GM12878 (cell line): ENCODE data around the gene CACNA1G. TPM values are rescaled to one million over a fixed set of nuclear protein-coding genes. Genes with fewer than 3 reads are reported as not detected.

Experiments
- EGR1 ChIP-seq, 2 experiments: IDR thresholded peaks; 1 replicate in 1 of 2; 2 replicates in 1 of 2; pipeline ENCODE4 v1.6.1; 2011 to 2012; ENCODE audit warnings: low read depth in 2 of 2, low read length in 2 of 2, borderline replicate concordance in 1 of 2, mild to moderate bottlenecking in 1 of 2, moderate library complexity in 1 of 2
- IKZF2 ChIP-seq, 2 experiments: fragments of 450-650 bp; IDR thresholded peaks; 2 replicates each; pipeline ENCODE4 v1.6.1; 2017; ENCODE audit warnings: mild to moderate bottlenecking in 2 of 2, moderate library complexity in 2 of 2
- NFYB ChIP-seq: IDR thresholded peaks from 2 replicates; pipeline ENCODE4 v1.6.1; 2011; ENCODE audit warnings: low read depth, mild to moderate bottlenecking, low read length, improper control_type of control experiment, moderate library complexity; ENCODE audit not compliant: insufficient read depth
- PML ChIP-seq: IDR thresholded peaks from 2 replicates; pipeline ENCODE4 v1.6.1; 2012; ENCODE audit warnings: low read length, inconsistent platforms
- ZBTB4 ChIP-seq: fragments of 450-650 bp; formaldehyde crosslinking; IDR thresholded peaks from 2 replicates; pipeline ENCODE4 v1.4.0; 2022; ENCODE audit warnings: mild to moderate bottlenecking, moderate library complexity
- polyA plus RNA-seq, 11 experiments: library from polyadenylated mRNA; depleted of rRNA in 4 of 11; unstranded in 6 of 11; stranded (reverse) in 5 of 11; fragments of >200 nt; fragmentation: Nextera tagmentation in 4 of 11; fragmentation: Illumina TruSeq in 1 of 11; extraction: Ambion mirVana in 4 of 11; extraction: Trizol in 1 of 11; gene quantifications; 1 replicate in 1 of 11; 2 replicates in 10 of 11; pipeline versions ENCODE4 v1.2.1 to v1.2.3, GENCODE V29; 2011 to 2016; ENCODE audit warnings: inconsistent platforms in 2 of 11, missing spikeins in 2 of 11, low read depth in 1 of 11
- total RNA-seq, 4 experiments: library from RNA; depleted of rRNA in 3 of 4; stranded (reverse); fragments of >200 nt in 3 of 4; fragmentation: Illumina TruSeq in 1 of 4; extraction: Trizol in 1 of 4; gene quantifications; 2 replicates each; pipeline versions ENCODE4 v1.2.1 to v1.2.3, GENCODE V29; 2013 to 2021
- TF ChIP-seq, protein P1 (sequence below): fragments of 450-650 bp; IDR thresholded peaks from 2 replicates; pipeline ENCODE4 v1.6.1; 2017; ENCODE audit warnings: low read depth, mild to moderate bottlenecking, moderate library complexity

Gene CACNA1G
- total and polyA plus RNA-seq, 10 of the 15 experiments (the other 5 are each of a cell fraction or from before 2014, with no cell fraction given): 0.03 to 0.15 TPM; not detected in 8

DNA sequence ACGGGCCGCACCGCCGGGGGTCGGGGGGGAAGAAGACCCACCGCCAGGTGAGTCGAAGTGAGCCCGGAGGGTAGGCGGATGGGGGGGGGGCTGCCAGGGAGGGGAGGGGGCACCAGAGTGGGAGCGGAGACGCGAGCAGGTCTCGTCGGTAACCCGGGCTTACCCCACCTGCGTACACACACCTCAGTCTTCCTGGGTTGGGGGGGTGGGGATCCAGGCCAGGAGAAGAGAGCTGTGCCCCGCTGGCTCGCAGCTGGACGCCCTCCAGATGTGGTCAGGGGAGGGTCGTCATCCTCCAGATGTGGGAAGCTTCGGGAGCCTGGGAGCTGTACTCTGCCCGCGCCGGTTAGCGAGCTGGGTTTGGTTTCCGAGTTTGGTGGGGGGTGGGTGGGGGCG is 1.2 kb downstream of the CACNA1G start (continued):
- TF ChIP-seq ZBTB4 (no peak), IKZF2 (IDR thresholded peaks at IDR 0.05) (no peak), PML (no peak), EGR1 (IDR thresholded peaks at IDR 0.05; ENCODE audit: borderline replicate concordance in 1 of 2, low read depth in 2 of 2, low read length in 2 of 2) (no peak), NFYB (no peak)
- TF ChIP-seq, protein P1, sequence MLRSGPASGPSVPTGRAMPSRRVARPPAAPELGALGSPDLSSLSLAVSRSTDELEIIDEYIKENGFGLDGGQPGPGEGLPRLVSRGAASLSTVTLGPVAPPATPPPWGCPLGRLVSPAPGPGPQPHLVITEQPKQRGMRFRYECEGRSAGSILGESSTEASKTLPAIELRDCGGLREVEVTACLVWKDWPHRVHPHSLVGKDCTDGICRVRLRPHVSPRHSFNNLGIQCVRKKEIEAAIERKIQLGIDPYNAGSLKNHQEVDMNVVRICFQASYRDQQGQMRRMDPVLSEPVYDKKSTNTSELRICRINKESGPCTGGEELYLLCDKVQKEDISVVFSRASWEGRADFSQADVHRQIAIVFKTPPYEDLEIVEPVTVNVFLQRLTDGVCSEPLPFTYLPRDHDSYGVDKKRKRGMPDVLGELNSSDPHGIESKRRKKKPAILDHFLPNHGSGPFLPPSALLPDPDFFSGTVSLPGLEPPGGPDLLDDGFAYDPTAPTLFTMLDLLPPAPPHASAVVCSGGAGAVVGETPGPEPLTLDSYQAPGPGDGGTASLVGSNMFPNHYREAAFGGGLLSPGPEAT: no peak
